ENCODE results near the gene NSD2. TPM values are rescaled to one million over a fixed set of nuclear protein-coding genes. Genes with fewer than 3 reads are reported as not detected.
A peak's percentile ranks its signal among the peaks of the same experiment; 100 is the strongest.

The NSD2 gene
- total RNA-seq, 1 experiment from 2014 or later = 136 TPM

DNA sequence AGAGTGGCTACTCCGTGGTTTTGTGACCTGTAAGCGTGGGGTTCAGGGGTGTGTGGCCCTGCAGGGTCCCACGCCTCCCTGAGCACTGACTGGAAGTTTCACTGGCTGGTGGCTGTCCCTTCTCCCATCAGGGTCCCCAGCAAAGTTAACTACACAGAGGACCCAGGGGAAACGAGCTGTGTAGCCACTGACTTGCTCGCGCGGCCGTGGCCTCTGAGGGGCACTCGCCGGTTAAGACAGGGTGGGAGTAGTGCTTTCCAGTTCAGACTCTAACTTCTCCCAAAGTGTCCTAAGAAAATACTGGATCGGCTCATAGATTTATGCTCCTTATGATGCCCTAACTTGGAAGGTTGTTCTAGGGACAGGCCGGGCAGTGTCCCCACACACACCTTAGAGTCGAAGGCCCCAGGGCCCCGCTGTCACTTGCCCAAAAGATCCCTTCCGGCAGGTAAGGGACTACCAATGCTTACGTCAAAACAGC, 109.4 kb downstream of the NSD2 start:
- DNase-seq = no peak
- no peaks in the 10 kb centered on the region for H3K23me2 ChIP-seq (ENCODE audit: insufficient read length, low read depth, low read length, poor library complexity, severe bottlenecking)
- H3K4me2 ChIP-seq (ENCODE audit: insufficient read depth, insufficient read length, low read length) = no peak overlapping the region
- no peak overlapping the region for H2BK5ac ChIP-seq (ENCODE audit: insufficient read length, low read length)
- no peaks in the 10 kb centered on the region for H3K4me1 ChIP-seq (ENCODE audit: insufficient read depth, low read length)
- no peak overlapping the region for H2AFZ ChIP-seq (ENCODE audit: low read length)
- no peak overlapping the region for H4K5ac ChIP-seq (ENCODE audit: insufficient read length, low read depth, low read length)
- H3K14ac ChIP-seq (ENCODE audit: insufficient read depth, low read length) = no peak overlapping the region; the same call in 1 of the 2 replicates
- no peaks in the 10 kb centered on the region for H3K27me3 ChIP-seq (ENCODE audit: insufficient read depth, low read length)
- no peak overlapping the region for H3K9ac ChIP-seq (ENCODE audit: extremely low read depth, insufficient read length, low read length)
- H4K91ac ChIP-seq (ENCODE audit: insufficient read length, low read depth, low read length) = no peak overlapping the region
- Mint-ChIP-seq H3K27me3 (ENCODE audit: low read depth) (no peaks in the 10 kb centered on the region), H3K4me3 (no peak overlapping the region), H3K36me3 (ENCODE audit: insufficient read depth in 1 of 3, low read depth in 3 of 3) (peaks cover 22 to 80% (median 65%) of the 10 kb centered on the region in 3 experiments; a peak in 6 of 7 replicates), H3K4me1 (peaks cover 0 to 9% of the 10 kb centered on the region in 2 experiments; a peak in 2 of 4 replicates), H3K27ac (peak overlapping the region in 1 of 3 experiments; percentile 79; a peak in 1 of 7 replicates), H3K9me3 (no peaks in the 10 kb centered on the region)
- H3K9me3 ChIP-seq (ENCODE audit: control insufficient read depth, low read depth, low read length) = no peaks in the 10 kb centered on the region
- no peak overlapping the region for H3K4ac ChIP-seq (ENCODE audit: low read depth, low read length)
- H3K18ac ChIP-seq (ENCODE audit: insufficient read length, low read depth, low read length) = no peak overlapping the region
- H2BK20ac ChIP-seq (ENCODE audit: low read depth, low read length, poor library complexity, severe bottlenecking) = no peak overlapping the region
- H3K79me2 ChIP-seq (ENCODE audit: insufficient read depth, low read length) = no peaks in the 10 kb centered on the region
- TF ChIP-seq, protein P1, sequence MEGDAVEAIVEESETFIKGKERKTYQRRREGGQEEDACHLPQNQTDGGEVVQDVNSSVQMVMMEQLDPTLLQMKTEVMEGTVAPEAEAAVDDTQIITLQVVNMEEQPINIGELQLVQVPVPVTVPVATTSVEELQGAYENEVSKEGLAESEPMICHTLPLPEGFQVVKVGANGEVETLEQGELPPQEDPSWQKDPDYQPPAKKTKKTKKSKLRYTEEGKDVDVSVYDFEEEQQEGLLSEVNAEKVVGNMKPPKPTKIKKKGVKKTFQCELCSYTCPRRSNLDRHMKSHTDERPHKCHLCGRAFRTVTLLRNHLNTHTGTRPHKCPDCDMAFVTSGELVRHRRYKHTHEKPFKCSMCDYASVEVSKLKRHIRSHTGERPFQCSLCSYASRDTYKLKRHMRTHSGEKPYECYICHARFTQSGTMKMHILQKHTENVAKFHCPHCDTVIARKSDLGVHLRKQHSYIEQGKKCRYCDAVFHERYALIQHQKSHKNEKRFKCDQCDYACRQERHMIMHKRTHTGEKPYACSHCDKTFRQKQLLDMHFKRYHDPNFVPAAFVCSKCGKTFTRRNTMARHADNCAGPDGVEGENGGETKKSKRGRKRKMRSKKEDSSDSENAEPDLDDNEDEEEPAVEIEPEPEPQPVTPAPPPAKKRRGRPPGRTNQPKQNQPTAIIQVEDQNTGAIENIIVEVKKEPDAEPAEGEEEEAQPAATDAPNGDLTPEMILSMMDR (conservative IDR thresholded peaks at IDR 0.05) = no peak
- no peaks in the 10 kb centered on the region for H4K20me1 ChIP-seq (ENCODE audit: control insufficient read depth, insufficient read depth, insufficient read length)
- no peak overlapping the region for H3K56ac ChIP-seq (ENCODE audit: insufficient read length, low read depth, low read length)
- WGBS (ENCODE audit: extremely low coverage, insufficient read length, low lambda C conversion rate) = no CpG with 5 or more reads among the region's 16 CpGs
- no peak overlapping the region for H3K27ac ChIP-seq (ENCODE audit: insufficient read length, low read depth, low read length)
- no peaks in the 10 kb centered on the region for H3K79me1 ChIP-seq (ENCODE audit: insufficient read depth, low read depth, low read length, poor library complexity, severe bottlenecking)
- no peak overlapping the region for H2BK120ac ChIP-seq (ENCODE audit: low read depth, low read length, poor library complexity, severe bottlenecking)
- H2BK12ac ChIP-seq (ENCODE audit: insufficient read length, low read depth, low read length) = no peak overlapping the region
- H2AK5ac ChIP-seq (ENCODE audit: insufficient read length, low read length) = no peak overlapping the region
- no peak overlapping the region for H2BK15ac ChIP-seq (ENCODE audit: low read depth, low read length)
- no peak overlapping the region for H3K23ac ChIP-seq (ENCODE audit: insufficient read length, low read depth, low read length)
- H3T11ph ChIP-seq (ENCODE audit: low read length) = no peak overlapping the region
- H4K8ac ChIP-seq (replicated peaks; ENCODE audit: insufficient read length, low read depth, low read length) = no peak overlapping the region

All from H9 (cell line).